Measurements from ENCODE around the gene ZCCHC24. TPM values are rescaled to one million over a fixed set of nuclear protein-coding genes. Genes with fewer than 3 reads are reported as not detected.

ZCCHC24 gene
- total RNA-seq, 1 donor from 2014 or later = 1.6 TPM

GRCh38 chr10:79437111-79437814, 8.2 kb downstream of the ZCCHC24 start:
- peaks cover 5% of the 10 kb centered on the region for H3K4me1 Mint-ChIP-seq (ENCODE audit: low read depth)
- TF ChIP-seq CTCF (IDR thresholded peaks at IDR 0.05; ENCODE audit: unreplicated experiment) = no peak
- no peaks in the 10 kb centered on the region for H3K36me3 Mint-ChIP-seq (ENCODE audit: insufficient read depth)
- H3K4me3 Mint-ChIP-seq (ENCODE audit: low read depth) = no peak overlapping the region
- no peak overlapping the region for H3K27ac Mint-ChIP-seq
- DNase-seq (ENCODE audit: low spot score, unreplicated experiment) = no peak
- peaks cover 36% of the 10 kb centered on the region for H3K27me3 Mint-ChIP-seq
- no peaks in the 10 kb centered on the region for H3K9me3 Mint-ChIP-seq (ENCODE audit: low read depth)

- no peak for TF ChIP-seq CTCF (IDR thresholded peaks at IDR 0.05; ENCODE audit: unreplicated experiment)
- no peaks in the 10 kb centered on the region for H3K36me3 Mint-ChIP-seq (ENCODE audit: insufficient read depth)
- H3K27ac Mint-ChIP-seq = no peak overlapping the region
- no peak for DNase-seq (ENCODE audit: low spot score, unreplicated experiment)
- H3K4me1 Mint-ChIP-seq (ENCODE audit: low read depth) = peaks cover 5% of the 10 kb centered on the region
- no peaks in the 10 kb centered on the region for H3K9me3 Mint-ChIP-seq (ENCODE audit: low read depth)
- no peak overlapping the region for H3K4me3 Mint-ChIP-seq (ENCODE audit: low read depth)
- peaks cover 31% of the 10 kb centered on the region for H3K27me3 Mint-ChIP-seq
Measured at GRCh38 chr10:79436850-79437103, 8.6 kb downstream of the ZCCHC24 start.

- Mint-ChIP-seq H3K36me3 (ENCODE audit: insufficient read depth) (no peaks in the 10 kb centered on the region), H3K4me1 (ENCODE audit: low read depth) (peaks cover 5% of the 10 kb centered on the region), H3K4me3 (ENCODE audit: low read depth) (no peak overlapping the region), H3K9me3 (ENCODE audit: low read depth) (no peaks in the 10 kb centered on the region), H3K27ac (no peak overlapping the region), H3K27me3 (peaks cover 28% of the 10 kb centered on the region)
- TF ChIP-seq CTCF (IDR thresholded peaks at IDR 0.05; ENCODE audit: unreplicated experiment) = no peak
- DNase-seq (ENCODE audit: low spot score, unreplicated experiment) = no peak
Measured at GRCh38 chr10:79436066-79436849, 9.2 kb downstream of the ZCCHC24 start.

GRCh38 chr10:79435271-79436065, 10.0 kb downstream of the ZCCHC24 start:
- no peaks in the 10 kb centered on the region for H3K36me3 Mint-ChIP-seq (ENCODE audit: insufficient read depth)
- no peaks in the 10 kb centered on the region for H3K9me3 Mint-ChIP-seq (ENCODE audit: low read depth)
- peaks cover 5% of the 10 kb centered on the region for H3K4me1 Mint-ChIP-seq (ENCODE audit: low read depth)
- no peak for DNase-seq (ENCODE audit: low spot score, unreplicated experiment)
- TF ChIP-seq CTCF (IDR thresholded peaks at IDR 0.05; ENCODE audit: unreplicated experiment) = no peak
- H3K27me3 Mint-ChIP-seq = peaks cover 24% of the 10 kb centered on the region
- H3K27ac Mint-ChIP-seq = no peak overlapping the region
- H3K4me3 Mint-ChIP-seq (ENCODE audit: low read depth) = no peak overlapping the region

- TF ChIP-seq CTCF (IDR thresholded peaks at IDR 0.05; ENCODE audit: unreplicated experiment) = no peak
- H3K36me3 Mint-ChIP-seq (ENCODE audit: insufficient read depth) = no peaks in the 10 kb centered on the region
- H3K4me1 Mint-ChIP-seq (ENCODE audit: low read depth) = peaks cover 5% of the 10 kb centered on the region
- H3K27me3 Mint-ChIP-seq = peaks cover 19% of the 10 kb centered on the region
- no peaks in the 10 kb centered on the region for H3K9me3 Mint-ChIP-seq (ENCODE audit: low read depth)
- no peak for DNase-seq (ENCODE audit: low spot score, unreplicated experiment)
- no peak overlapping the region for H3K4me3 Mint-ChIP-seq (ENCODE audit: low read depth)
- no peak overlapping the region for H3K27ac Mint-ChIP-seq
Measured at GRCh38 chr10:79434821-79435251, 10.6 kb downstream of the ZCCHC24 start.

Measured in progenitor cell of endocrine pancreas (in vitro differentiated cells).